NCI-H187 treated with DMSO at 0.1 percent for 48 hours (cell line): ENCODE data around the gene B4GALT6.

ENCODE experiments used
- DNase-seq: peaks from one replicate; lab custom pipeline; 2025; lab: John Stamatoyannopoulos, UW

The B4GALT6 gene

DNA sequence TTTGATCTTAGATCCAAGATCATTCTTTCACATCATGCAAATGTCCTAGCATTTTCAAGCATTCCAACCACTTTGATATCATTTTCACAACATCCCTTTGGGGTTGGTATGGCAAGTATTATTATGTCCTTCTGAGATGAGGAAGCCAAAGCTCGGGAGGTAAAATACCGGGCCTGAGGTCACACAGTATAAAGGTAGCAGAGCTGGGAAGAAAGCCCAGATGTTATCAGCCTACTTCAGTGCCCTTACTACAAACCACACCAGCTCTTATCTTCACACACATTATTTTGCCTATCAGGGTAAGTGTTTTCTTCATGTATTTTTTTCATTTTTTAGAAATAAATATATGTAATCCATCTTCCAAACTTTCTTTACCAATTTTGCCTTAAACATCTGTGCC lies 4.2 kb upstream of the B4GALT6 start:
- DNase-seq, result no peak

DNA sequence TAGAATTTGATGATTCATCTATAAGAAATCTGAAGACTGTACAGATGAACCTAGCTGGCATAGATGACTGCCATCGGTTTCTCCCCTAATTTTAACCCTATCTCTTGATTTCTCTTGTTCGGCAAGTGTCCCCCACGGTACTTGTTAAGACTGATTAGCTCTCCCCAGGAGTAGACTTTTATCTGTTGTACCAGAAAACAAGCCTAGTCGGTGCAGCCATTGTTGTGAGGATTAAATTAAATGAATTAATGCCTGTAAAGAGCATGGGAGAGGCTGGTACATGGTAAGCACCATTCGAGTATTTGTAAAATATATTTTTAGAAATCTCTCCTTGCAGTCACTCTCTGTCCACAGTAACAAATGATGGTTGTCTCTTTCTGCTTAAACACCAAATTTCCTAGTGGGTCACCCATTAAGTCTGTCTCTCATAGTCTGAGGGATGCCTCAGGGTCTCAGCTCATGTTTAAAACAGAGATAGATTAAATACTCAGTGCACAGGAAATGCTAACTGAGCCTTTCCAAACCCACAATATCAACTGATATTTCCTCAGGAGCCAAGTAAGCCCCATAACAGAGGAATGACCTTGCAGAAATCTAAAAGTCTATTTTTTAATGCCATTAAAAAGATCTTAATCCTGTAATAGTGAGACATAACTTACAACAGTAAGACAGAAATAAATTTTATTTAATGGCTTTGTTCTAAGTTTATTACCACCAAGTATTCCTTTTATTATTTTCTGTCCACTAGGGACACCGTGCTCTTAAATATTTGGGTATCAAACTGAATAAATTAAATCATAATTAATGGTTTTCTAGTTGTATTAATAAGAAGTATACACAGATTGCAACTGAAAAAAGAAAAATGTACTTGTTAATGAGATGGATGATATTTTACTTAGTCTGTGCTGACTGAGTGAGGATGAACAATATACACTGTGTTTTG lies 2.9 kb upstream of the B4GALT6 start:
- DNase-seq, result no peak

DNA sequence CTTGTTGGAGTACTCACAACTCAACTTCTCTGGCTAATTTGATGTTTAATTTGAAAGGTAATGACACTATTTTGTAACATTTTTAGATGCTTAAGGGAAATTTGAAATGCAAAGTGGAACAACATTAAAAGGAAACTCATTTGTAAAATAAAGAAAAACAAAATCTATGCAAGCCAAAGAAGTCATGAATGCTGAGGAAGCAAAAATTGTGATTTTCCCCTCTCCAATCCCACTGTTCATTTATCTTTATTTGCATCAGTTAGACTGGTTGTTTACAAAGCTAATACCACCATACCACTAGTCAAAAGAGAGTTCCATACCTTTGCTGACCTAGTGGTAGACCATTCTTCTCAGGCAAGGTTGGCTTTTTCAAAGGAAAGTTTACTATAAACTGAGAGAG lies 2.2 kb upstream of the B4GALT6 start:
- DNase-seq, result no peak

DNA sequence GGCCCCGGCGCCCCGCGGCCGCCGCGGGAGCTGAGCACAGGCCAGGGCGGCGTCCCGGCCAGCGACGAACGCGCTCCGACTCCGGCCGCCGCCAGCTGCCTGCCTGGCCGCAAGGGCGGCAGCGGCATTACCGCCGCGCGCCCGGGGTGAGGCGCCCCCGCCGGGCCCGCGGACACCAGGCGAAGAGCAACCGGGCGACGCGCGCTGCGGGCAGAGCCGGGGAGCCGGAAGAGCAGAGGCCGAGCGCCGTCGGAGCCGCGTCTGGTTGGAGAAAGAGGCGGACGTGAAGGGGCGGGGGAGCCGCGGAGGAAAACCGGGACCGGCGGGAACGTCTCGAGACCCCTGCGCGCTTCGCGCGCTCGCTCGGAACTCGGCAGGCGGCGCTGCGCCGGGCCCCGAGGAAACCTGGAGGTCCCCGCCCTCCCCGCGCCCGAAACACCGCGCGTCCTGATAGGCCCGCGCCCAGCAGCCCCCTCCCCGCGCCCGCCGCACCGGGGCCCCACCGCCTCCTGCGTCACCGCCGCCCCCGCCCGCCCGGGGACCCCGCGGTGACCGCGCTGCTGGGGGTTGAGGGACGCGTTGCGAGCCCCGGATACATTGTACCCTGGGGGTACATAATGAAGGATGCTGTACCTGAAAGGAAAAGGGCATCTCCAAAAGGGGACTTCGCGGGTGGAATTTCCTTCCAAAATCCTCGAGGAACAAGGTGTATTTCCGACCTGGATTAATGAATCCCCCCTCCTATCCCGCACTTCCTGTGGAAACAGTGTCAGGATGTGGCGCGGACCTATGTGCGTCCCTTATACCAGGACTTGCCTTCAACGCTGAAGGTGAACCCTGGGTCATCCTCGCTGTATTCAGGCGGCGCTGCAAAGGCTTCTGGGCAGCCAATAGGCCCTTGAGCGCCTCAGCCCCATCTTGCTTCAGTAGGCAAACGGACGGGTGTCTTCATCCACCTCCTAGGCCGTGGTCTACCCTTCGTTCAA lies 1.0 kb upstream of the B4GALT6 start:
- no peak for DNase-seq

DNA sequence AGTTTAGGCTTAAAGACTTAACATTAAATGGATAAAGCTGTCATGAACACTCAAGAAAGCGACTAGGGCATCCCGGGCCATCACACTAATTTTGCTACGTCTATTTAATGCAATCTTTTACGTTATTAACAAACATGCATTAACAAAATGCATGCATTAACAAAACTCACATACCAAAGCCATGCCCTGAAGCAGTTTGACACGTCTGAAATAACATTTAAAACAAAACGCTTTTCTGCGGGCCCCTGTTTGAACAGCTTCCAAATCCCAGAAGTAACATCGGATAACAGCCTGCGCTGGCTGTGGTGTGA lies 458 bp downstream of the B4GALT6 start:
- no peak for DNase-seq

DNA sequence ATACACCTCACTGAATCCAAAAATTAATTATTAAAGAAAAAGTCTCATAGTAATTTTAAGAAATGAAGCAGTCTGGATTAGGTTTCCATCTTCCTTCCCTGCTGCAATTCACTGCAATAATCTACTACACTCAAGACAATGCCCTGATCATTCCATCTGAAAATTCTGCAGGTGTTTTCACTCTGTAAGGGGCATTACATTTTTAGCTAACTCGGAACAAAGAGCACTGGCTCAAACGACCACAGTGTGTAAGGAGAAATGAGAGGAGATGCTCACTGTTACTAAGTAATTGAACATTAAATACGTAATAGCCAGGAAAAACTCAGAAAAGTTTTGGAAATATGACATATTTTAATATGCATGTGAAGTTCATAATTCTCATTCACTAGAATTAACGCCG lies 1.3 kb downstream of the B4GALT6 start:
- no peak for DNase-seq

DNA sequence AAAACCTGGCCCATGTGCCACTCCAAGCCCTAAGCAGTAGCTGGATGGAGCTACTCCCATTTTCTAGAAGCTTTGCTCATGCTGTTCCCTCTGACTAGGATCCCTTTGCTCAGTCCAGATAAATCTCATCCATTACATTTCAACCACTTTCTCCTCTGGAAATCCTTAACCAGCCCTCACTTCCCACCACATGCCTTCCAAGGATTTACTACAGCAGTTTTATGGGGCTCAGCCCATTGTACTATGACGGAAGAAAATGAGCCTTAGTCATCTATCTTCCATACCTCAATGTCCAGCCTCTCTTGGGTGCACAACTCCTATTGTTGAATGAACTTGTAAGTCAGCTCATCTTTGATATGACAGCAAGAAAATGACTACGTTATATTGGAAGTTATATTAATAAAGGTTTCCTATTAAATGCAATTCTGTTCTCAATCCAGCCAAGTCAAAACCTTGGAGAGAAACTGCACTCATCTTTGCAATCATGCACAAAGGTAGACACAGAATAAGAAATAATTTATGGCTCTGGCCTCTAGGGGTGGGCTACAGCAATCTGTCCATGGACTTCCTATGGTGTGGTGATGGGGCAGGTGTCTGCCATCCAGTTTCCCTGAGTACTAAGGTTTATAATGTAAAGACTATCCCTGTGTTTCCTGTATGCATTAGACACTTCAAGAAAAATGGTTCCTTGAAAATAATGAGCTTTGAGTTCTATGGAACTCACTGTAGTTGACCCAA lies 3.4 kb downstream of the B4GALT6 start:
- DNase-seq, result peak; percentile 14

DNA sequence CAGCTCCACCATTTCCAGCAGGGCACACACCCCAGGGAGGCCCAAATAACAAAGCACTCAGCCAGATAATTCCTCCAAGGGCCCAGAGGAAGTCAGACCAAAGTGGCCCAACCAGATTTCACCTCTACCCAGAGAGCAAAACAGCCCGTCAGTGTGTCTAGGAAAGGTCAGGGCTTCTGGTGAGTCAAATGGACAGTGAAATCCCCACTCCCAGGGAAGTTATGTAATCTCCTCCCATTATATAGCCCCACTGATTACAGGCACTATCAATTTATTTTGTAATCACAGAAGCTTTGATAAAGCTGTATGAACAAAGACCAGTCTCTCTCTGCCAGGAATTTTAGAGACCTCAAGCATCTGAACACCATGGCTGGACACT lies 4.0 kb downstream of the B4GALT6 start:
- no peak for DNase-seq

DNA sequence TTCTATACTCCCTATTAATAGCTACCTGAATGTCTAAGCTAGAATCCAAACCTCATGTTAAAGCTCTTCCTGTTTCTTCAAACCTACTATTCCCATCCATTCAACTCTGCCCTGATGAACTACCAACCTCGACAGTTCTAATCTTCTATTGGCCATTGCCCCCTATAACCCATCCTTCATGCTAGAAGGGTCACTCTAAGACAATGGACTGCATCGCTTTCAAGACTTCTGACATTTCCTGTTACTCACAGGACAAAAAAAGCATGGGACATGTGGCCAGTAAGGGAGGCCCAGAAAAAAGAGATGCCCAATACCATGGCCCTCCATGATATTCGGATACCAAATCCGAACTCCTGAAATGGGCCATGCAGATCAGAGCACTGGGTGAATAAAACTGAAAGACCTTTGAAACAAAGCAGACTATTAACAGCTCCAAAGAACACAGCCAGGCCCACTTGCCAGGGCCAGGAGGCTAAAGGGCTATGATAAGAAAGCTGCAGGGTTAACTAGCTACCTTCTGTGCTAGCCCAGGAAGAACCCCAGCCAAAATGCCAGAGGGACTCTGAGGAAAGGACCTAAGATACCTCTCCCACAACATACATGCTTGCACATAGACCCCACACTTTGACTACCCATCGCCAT lies 4.5 kb downstream of the B4GALT6 start:
- DNase-seq, result no peak

DNA sequence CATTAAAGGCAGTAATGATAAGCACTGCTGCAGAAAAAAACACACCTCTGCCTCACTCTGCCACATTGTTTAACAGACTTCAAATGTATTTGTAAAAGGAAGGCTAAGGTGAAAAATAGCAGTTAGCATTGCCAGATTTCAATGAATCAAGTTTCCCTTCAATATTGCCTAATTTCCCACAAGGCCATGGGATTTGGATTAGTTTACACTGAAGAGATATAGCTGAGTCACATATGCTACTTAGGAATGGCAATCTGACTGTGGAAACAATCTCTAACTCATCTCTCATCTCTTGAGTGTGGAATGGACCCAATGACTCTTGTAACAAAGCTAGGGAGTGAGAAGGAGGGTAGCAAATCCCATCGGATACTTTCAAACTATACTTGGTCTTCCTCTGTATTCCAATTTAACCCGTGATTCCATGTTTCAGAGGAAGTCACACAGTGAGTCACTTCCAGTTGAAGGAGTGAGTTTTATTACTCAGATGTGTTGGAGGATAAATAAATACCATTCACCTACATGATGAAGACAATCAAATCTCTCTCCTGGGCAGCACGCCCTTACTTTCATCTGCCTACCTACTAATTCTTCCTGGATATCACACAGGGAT lies 5.1 kb downstream of the B4GALT6 start:
- no peak for DNase-seq

DNA sequence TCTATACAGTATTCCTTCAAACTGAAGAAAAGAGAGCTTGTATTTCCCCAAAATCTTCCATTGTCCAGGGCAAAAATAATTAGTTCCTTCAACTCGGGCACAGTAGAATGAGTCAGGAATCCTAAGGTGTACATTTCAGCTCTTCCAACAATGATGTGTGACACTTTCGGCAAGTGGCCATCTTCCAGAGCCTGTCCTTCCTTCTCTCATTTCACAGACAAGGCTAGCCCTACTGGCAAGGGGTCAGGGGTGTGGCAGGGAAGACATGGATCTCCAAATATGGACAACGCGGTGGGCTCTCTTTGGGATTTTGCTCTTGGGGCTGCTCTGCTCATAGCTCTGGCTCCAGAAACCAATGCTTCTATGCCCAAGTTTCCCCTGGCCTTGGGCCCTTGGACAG lies 6.0 kb downstream of the B4GALT6 start:
- DNase-seq, result no peak

DNA sequence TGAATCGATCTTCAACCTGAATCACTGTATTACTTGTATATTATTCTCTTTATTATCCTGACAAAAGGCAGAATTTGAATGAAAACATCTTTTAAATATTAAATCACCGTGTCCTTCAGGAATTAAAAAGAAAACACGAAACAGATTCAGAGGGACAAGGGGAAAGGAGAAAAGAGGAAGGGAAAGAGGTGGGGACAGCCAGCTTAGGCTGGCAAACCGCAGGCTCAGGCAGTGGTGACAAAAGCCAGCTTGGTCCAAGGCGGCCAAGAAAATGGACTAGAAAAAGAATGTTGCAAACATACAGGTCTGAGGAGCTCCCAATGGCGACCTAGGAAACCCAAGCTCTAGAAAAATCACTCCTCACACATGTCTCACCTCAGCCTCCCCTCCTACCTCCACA lies 6.8 kb downstream of the B4GALT6 start:
- DNase-seq, result no peak

DNA sequence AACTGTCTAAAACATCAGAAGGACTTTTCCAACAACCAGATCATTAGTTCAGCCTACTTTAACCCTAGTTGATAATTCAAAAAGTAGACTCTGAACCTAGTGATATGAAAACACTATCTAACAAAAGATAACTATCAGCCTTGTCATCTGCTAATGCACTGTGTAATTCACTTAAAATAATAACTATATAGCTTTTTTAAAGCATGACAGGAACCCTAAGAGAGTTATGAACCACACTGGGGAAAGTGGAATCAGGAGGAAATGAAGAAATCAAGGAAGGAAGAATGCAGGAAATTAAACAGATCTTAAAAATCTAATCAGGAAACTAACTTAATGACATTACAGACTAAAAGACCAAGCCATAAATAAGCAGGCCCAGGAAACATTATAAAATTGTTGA lies 9.0 kb downstream of the B4GALT6 start:
- no peak for DNase-seq

DNA sequence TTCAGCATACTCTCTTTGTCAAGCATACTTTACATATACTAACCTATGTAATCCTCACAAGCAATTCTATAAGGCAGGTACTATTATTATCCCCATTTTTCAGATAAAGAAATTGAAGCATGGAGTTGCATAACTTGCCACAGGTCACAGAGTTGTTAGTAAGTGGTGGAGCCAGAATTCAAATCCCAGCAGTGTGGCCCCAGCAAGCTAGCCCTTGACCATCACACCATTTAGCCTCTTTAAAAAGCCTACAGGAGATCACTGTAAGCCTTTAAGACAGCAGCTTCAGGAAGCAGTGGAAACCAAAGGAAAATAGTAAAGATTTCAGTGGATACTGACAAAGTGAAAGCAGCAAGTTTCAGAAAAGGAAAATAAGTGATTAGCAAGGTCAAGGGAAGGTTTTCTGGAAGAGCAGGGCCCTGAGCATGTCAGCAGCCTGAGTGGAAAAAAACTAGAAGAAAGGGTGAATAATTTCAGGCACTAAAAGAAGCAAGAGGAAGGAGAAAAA lies 11.7 kb downstream of the B4GALT6 start:
- no peak for DNase-seq

DNA sequence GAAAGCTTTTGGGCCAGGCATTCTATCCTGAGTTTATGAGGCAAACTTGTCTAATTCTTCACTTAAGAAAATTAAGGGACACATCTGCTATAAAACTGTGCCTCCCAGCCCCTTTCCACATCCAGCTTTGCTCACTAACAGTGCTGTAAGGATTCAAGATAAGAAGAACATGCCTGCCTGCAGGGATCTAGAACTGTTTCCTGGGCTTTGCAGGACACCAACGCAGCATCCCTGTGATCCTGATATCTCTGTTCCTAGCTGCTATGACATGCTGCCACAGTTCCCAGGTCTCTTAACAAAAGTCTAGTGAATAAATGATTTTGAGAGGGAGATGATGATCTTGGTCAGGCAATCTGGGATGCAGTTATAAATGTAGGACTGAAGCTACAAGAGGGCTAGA lies 12.4 kb downstream of the B4GALT6 start:
- DNase-seq, result no peak

DNA sequence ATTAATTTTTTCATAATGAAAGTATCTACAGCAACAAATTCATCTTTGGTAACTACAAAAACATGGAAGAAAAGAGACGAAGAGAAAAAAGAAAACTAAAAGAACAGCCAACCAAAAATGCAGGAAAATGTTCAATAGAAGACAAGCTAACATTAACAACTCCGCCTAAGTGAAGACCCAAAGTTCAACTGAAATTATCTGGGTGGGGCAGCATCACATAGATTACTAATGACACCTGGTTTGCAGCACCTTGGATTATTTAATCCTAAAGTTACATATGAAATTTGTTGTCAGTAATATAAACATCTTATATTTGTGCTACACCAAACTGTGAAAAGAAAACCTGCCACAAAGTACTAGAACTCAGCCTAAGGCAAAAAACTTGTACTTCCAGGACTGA lies 14.8 kb downstream of the B4GALT6 start:
- DNase-seq, result no peak

DNA sequence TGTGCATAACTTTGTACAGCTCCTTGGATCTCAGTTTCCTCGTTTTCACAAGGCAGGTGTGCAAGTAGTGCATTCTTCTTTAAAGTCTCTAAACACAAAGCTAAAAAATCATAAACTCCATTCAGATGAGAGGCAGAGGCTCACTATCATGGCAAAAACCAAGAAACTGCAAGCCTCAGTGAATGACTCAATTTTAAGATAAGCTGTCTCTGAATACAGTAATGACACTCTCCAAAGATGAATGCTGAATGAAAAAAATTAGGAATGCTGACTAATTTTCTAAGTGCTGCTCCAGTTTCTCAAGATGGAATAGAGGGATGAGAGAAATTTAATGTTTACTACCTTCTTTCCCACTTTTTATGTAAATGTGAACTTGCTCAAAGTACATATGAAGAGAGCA lies 17.2 kb downstream of the B4GALT6 start:
- DNase-seq, result no peak

DNA sequence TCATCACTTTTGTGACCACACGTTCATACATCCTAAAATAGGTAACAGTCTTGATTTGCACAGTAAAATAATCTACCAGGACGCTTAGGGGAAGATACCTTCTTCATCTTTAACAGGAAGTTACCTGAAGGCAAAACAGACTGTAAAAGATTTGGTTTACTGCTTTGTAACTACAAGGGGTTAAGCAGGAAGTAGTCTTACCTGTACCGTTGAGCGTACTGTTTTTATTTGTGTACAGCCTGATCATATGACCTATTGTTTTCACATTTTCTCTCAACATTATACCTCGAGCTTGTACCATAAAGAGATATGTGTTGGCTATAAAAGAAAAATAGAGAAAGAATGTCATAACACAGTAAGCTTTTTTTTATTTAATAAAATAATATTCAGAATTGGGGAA lies 18.3 kb downstream of the B4GALT6 start:
- DNase-seq, result no peak

DNA sequence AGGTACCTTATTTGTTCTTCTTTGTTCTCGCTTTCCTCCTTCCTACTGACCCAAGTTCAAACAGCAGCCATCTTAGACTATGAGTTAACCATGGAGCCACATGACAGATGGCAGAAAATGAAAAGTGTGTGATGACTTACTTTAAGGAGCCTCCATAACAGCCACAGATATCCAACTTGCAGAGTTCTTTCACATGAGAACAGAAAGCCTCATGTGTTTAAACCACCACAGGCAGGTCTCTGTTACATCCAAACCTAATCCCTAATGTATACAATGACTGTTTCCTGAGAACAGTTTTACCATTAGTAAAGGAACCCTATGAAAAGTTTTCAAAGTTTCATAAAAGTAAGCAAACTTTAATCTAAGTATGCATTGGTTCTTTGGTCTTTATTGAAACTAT lies 20.3 kb downstream of the B4GALT6 start:
- DNase-seq, result no peak

DNA sequence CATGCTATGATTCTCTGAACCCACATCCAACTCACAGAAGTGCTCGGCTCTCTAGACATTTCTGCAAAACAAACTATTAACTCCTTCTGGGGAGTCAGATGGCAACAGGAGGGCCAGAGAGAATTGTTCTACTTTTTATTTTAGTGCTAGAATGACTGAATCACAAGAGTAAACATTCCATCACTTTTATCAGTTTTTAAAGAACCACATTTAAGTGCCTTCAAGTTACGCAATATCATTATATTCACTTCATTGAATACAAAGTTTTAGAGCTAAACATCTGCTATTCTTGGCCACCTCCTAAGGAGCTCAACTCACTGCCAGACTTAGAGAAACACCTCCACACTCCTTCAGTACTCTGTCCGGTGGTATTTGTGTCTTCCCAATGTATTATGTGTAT lies 22.4 kb downstream of the B4GALT6 start:
- DNase-seq, result no peak

DNA sequence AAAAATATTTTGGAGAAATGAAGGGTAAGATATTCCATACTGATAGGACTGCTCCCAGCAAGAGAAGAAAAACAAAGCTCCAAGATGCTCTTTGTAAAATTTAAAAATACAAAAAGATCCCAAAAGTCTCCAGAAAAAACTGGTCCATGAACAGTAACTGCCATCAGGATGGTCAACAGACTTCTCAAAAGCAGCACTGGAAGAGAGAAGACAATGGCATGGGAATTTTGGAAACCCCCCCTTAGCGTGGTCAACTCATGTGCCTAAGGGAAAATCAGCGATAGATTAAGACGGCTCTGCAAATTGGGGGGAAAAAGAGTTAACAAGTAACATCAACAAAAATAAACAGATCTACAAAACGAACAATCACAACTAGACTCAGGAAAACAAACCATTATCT lies 23.6 kb downstream of the B4GALT6 start:
- DNase-seq, result no peak
